ENCODE results near the gene RRP8.

The RRP8 gene

GRCh38 chr11:6554828-6555706 is 48.3 kb downstream of the RRP8 start:
- TF ChIP-seq NFIC (IDR thresholded peaks at IDR 0.05) = no peak

- TF ChIP-seq EGR1 (IDR thresholded peaks at IDR 0.05) = no peak
- no peak for TF ChIP-seq YY1 (IDR thresholded peaks at IDR 0.05; ENCODE audit: low read depth)
- TF ChIP-seq CEBPB (IDR thresholded peaks at IDR 0.05) = no peak
- TF ChIP-seq TAF1 (IDR thresholded peaks at IDR 0.05; ENCODE audit: low read depth) = no peak
- no peak for TF ChIP-seq ZBTB7A (IDR thresholded peaks at IDR 0.05; ENCODE audit: low read depth)
- TF ChIP-seq USF1 (IDR thresholded peaks at IDR 0.05) = no peak
- no peak for TF ChIP-seq FOXM1 (IDR thresholded peaks at IDR 0.05; ENCODE audit: borderline replicate concordance, low read depth)
- TF ChIP-seq REST (IDR thresholded peaks at IDR 0.05; ENCODE audit: low read depth) = no peak
- no peak for TF ChIP-seq RAD21 (IDR thresholded peaks at IDR 0.05; ENCODE audit: low read depth)
- TF ChIP-seq NFIC (IDR thresholded peaks at IDR 0.05) = no peak
- TF ChIP-seq EP300 (IDR thresholded peaks at IDR 0.05; ENCODE audit: borderline replicate concordance) = no peak
- TF ChIP-seq CREB1 (IDR thresholded peaks at IDR 0.05; ENCODE audit: low read depth) = no peak
- no peak for TF ChIP-seq MAX (IDR thresholded peaks at IDR 0.05)
These were observed 49.8 kb downstream of the RRP8 start for GRCh38 chr11:6553634-6554033.

GRCh38 chr11:6548641-6549040 is 54.8 kb downstream of the RRP8 start:
- TF ChIP-seq REST (IDR thresholded peaks at IDR 0.05; ENCODE audit: low read depth) (no peak), MAX (IDR thresholded peaks at IDR 0.05) (no peak), TEAD4 (IDR thresholded peaks at IDR 0.05) (no peak), YY1 (IDR thresholded peaks at IDR 0.05; ENCODE audit: low read depth) (no peak), CREB1 (IDR thresholded peaks at IDR 0.05; ENCODE audit: low read depth) (no peak), USF1 (IDR thresholded peaks at IDR 0.05) (no peak), TCF12 (IDR thresholded peaks at IDR 0.05; ENCODE audit: low read depth) (no peak), NFIC (IDR thresholded peaks at IDR 0.05) (no peak), CEBPB (IDR thresholded peaks at IDR 0.05) (no peak), EP300 (IDR thresholded peaks at IDR 0.05; ENCODE audit: borderline replicate concordance) (no peak)

- TF ChIP-seq REST (IDR thresholded peaks at IDR 0.05; ENCODE audit: low read depth) (no peak), ZBTB7A (IDR thresholded peaks at IDR 0.05; ENCODE audit: low read depth) (no peak), USF1 (IDR thresholded peaks at IDR 0.05) (no peak), EGR1 (IDR thresholded peaks at IDR 0.05) (no peak), NFIC (IDR thresholded peaks at IDR 0.05) (no peak), YY1 (IDR thresholded peaks at IDR 0.05; ENCODE audit: low read depth) (no peak), MAX (IDR thresholded peaks at IDR 0.05) (no peak), TEAD4 (IDR thresholded peaks at IDR 0.05) (no peak), CEBPB (IDR thresholded peaks at IDR 0.05) (no peak), TAF1 (IDR thresholded peaks at IDR 0.05; ENCODE audit: low read depth) (no peak), CREB1 (IDR thresholded peaks at IDR 0.05; ENCODE audit: low read depth) (no peak), FOXM1 (IDR thresholded peaks at IDR 0.05; ENCODE audit: borderline replicate concordance, low read depth) (no peak), RAD21 (IDR thresholded peaks at IDR 0.05; ENCODE audit: low read depth) (no peak), TCF12 (IDR thresholded peaks at IDR 0.05; ENCODE audit: low read depth) (no peak), EP300 (IDR thresholded peaks at IDR 0.05; ENCODE audit: borderline replicate concordance) (no peak)
These were observed 55.3 kb downstream of the RRP8 start for GRCh38 chr11:6548121-6548520.

Data from Ishikawa (cell line).